GM12878 (cell line): Measurements from ENCODE around the gene ADAM33. TPM values are rescaled to one million over a fixed set of nuclear protein-coding genes. Genes with fewer than 3 reads are reported as not detected.

Experiments used
- ATAC-seq: fragments of 200-7000 bp; cut with Tn5 transposase; 3 replicates; pipeline ENCODE4 v1.9.1; 2020; ENCODE audit warnings: mild to moderate bottlenecking, moderate library complexity
- BruUV-seq: library from RNA; stranded (reverse); fragments of 400-500 nt; replicated peaks from 2 replicates; lab custom pipeline; 2021; lab: Mats Ljungman, UMichigan
- CTCF ChIA-PET: fragments of 300-600 bp; sonication (Branson Sonifier 250); formaldehyde crosslinking; extraction: SDS; loops from one replicate; lab custom pipeline; 2021; ENCODE audit warnings: inconsistent platforms; lab: Yijun Ruan, JAX
- POLR2A ChIA-PET: fragments of 350-600 bp; formaldehyde crosslinking; extraction: SDS; loops from one replicate; lab custom pipeline; 2021; ENCODE audit warnings: inconsistent platforms; lab: Charles Lee
- RAD21 ChIA-PET: fragments of 300-600 bp; sonication (Branson Sonifier 250); formaldehyde crosslinking; loops from one replicate; lab custom pipeline; 2023; ENCODE audit warnings: antibody characterized with exemption; ENCODE audit not compliant: unreplicated experiment; lab: Charles Lee
- SMC1A ChIA-PET: fragments of 300-600 bp; sonication (Branson Sonifier 250); formaldehyde crosslinking; loops from one replicate; lab custom pipeline; 2023; ENCODE audit not compliant: unreplicated experiment, uncharacterized antibody; lab: Charles Lee
- DNase-seq: peaks from one replicate; pipeline ENCODE4 v3.0.0-alpha.2; 2011; ENCODE audit warnings: low read depth, low spot score
- FAIRE-seq: peaks from 3 replicates; lab custom pipeline; 2011; peaks lifted over from hg19 to GRCh38; lab: Jason Lieb, UNC
- H2AFZ ChIP-seq: 2 replicates; pipeline ENCODE4 v1.6.0; 2011; ENCODE audit warnings: low read depth, low read length, control low read depth; ENCODE audit not compliant: control insufficient read depth
- H3K27ac ChIP-seq: 2 replicates; pipeline ENCODE4 v1.5.1; 2011; ENCODE audit warnings: control low read depth; ENCODE audit not compliant: control insufficient read depth, insufficient read depth
- H3K27me3 ChIP-seq, 2 experiments: replicated peaks in 1 of 2; 2 replicates each; pipeline versions ENCODE4 v1.6.0 to v1.6.1; 2011; ENCODE audit warnings: low read length in 1 of 2; ENCODE audit not compliant: control insufficient read depth in 2 of 2, insufficient read depth in 2 of 2
- H3K36me3 ChIP-seq, 2 experiments: 2 replicates each; pipeline ENCODE4 v1.5.1; 2011; ENCODE audit warnings: low read length in 1 of 2; ENCODE audit not compliant: control insufficient read depth in 2 of 2, insufficient read depth in 2 of 2
- H3K4me1 ChIP-seq: 2 replicates; pipeline ENCODE4 v1.6.1; 2011; ENCODE audit warnings: mild to moderate bottlenecking, low read length, moderate library complexity, mixed read lengths; ENCODE audit not compliant: control insufficient read depth, insufficient read depth
- H3K4me2 ChIP-seq: 2 replicates; pipeline ENCODE4 v1.6.0; 2011; ENCODE audit warnings: control low read depth; ENCODE audit not compliant: control insufficient read depth, insufficient read depth
- H3K4me3 ChIP-seq: fragments of 200-600 bp; sonication (generic); 2 replicates; pipeline ENCODE4 v1.5.1; 2016
- H3K79me2 ChIP-seq: 2 replicates; pipeline ENCODE4 v1.6.0; 2011; ENCODE audit warnings: low read length; ENCODE audit not compliant: control insufficient read depth, insufficient read depth
- H3K9ac ChIP-seq: 2 replicates; pipeline ENCODE4 v1.8.0; 2011; ENCODE audit warnings: low read length, control low read depth, mixed read lengths; ENCODE audit not compliant: control insufficient read depth, insufficient read depth
- H3K9me3 ChIP-seq: replicated peaks from 3 replicates; pipeline ENCODE4 v1.5.1; 2011; ENCODE audit warnings: mild to moderate bottlenecking, low read length; ENCODE audit not compliant: control insufficient read depth, insufficient read depth
- H4K20me1 ChIP-seq: 2 replicates; pipeline ENCODE4 v1.6.0; 2011; ENCODE audit not compliant: control insufficient read depth, insufficient read depth
- ATF2 ChIP-seq: IDR thresholded peaks from 2 replicates; pipeline ENCODE4 v1.6.1; 2012; ENCODE audit warnings: low read length, inconsistent platforms
- EP300 ChIP-seq, 2 experiments: fragments of 150-350 bp in 1 of 2; IDR thresholded peaks; 2 replicates each; pipeline ENCODE4 v1.6.1; 2011 to 2012; ENCODE audit warnings: low read depth in 2 of 2, low read length in 2 of 2, borderline replicate concordance in 1 of 2, improper control_type of control experiment in 1 of 2, inconsistent platforms in 1 of 2; ENCODE audit not compliant: control insufficient read depth in 1 of 2
- JUND ChIP-seq: IDR thresholded peaks from 2 replicates; pipeline ENCODE4 v1.6.1; 2012; ENCODE audit warnings: low read depth, mild to moderate bottlenecking, low read length, improper control_type of control experiment, moderate library complexity
- SPI1 ChIP-seq: IDR thresholded peaks from 2 replicates; pipeline ENCODE4 v1.6.1; 2011; ENCODE audit warnings: low read depth, mild to moderate bottlenecking, low read length, moderate library complexity, borderline replicate concordance; ENCODE audit not compliant: insufficient read depth
- TCF3 ChIP-seq: IDR thresholded peaks from 2 replicates; pipeline ENCODE4 v1.6.1; 2012; ENCODE audit warnings: low read depth, mild to moderate bottlenecking, low read length, borderline replicate concordance; ENCODE audit not compliant: insufficient read depth
- ZBTB33 ChIP-seq: fragments of 450-650 bp; IDR thresholded peaks from 2 replicates; pipeline ENCODE4 v1.6.1; 2017; ENCODE audit warnings: mild to moderate bottlenecking
- WGBS: methylation state at CpG from one replicate; pipeline ENCODE4 v1.1.6; 2016; ENCODE audit warnings: low lambda C conversion rate; ENCODE audit not compliant: insufficient replicate concordance, insufficient coverage; ENCODE audit errors: missing lambda C conversion rate; 5-methylcytosine and 5-hydroxymethylcytosine counted together
- in situ Hi-C: fragments of 300-500 bp; cut with MboI; formaldehyde crosslinking; loops from 9 replicates; pipeline ENCODE4 v1.14.3; 2018; ENCODE audit warnings: mixed read lengths
- intact Hi-C: fragments of 100-400 bp; cut with micrococcal nuclease; formaldehyde crosslinking; loops from one replicate; pipeline ENCODE4 v1.14.2; 2022; ENCODE audit not compliant: unreplicated experiment
- polyA plus RNA-seq, 11 experiments: library from polyadenylated mRNA; depleted of rRNA in 4 of 11; unstranded in 6 of 11; stranded (reverse) in 5 of 11; fragments of >200 nt; fragmentation: Nextera tagmentation in 4 of 11; fragmentation: Illumina TruSeq in 1 of 11; extraction: Ambion mirVana in 4 of 11; extraction: Trizol in 1 of 11; gene quantifications; 1 replicate in 1 of 11; 2 replicates in 10 of 11; pipeline versions ENCODE4 v1.2.1 to v1.2.3, GENCODE V29; 2011 to 2016; ENCODE audit warnings: inconsistent platforms in 2 of 11, missing spikeins in 2 of 11, low read depth in 1 of 11
- total RNA-seq, 4 experiments: library from RNA; depleted of rRNA in 3 of 4; stranded (reverse); fragments of >200 nt in 3 of 4; fragmentation: Illumina TruSeq in 1 of 4; extraction: Trizol in 1 of 4; gene quantifications; 2 replicates each; pipeline versions ENCODE4 v1.2.1 to v1.2.3, GENCODE V29; 2013 to 2021

ADAM33 gene
- total and polyA plus RNA-seq, 10 of the 15 experiments (the other 5 are each of a cell fraction or from before 2014, with no cell fraction given) = not detected

- FAIRE-seq (no peak), DNase-seq (no peak), ATAC-seq (no peak)
- SMC1A ChIA-PET = no interaction called here
- Histone ChIP-seq H3K4me1 (no peaks in the 10 kb centered on the region), H3K4me3 (no peak overlapping the region), H3K27ac (no peak overlapping the region), H3K9ac (no peak overlapping the region), H4K20me1 (no peaks in the 10 kb centered on the region), H3K79me2 (no peaks in the 10 kb centered on the region), H3K4me2 (no peak overlapping the region), H3K27me3 (no peaks in the 10 kb centered on the region; a peak in 2 of 4 replicates), H2AFZ (no peak overlapping the region), H3K36me3 (no peaks in the 10 kb centered on the region), H3K9me3 (peaks cover 1% of the 10 kb centered on the region; the same call in 1 of the 3 replicates)
- BruUV-seq = no TSS peak
- RAD21 ChIA-PET = no interaction called here
- CTCF ChIA-PET = no interaction called here
- intact Hi-C loops = no loop called here
- no peak for TF ChIP-seq JUND
- TF ChIP-seq EP300 (IDR thresholded peaks at IDR 0.05; ENCODE audit: borderline replicate concordance in 1 of 2, control insufficient read depth in 1 of 2, low read depth in 2 of 2, low read length in 2 of 2) = no peak
- no peak for TF ChIP-seq TCF3
- no peak for TF ChIP-seq ATF2
- no peak for TF ChIP-seq ZBTB33
- TF ChIP-seq SPI1 = no peak
- in situ Hi-C loops = no loop called here
- POLR2A ChIA-PET = no interaction called here
- 49% methylated on average over 13 of the region's 13 CpGs for WGBS
Measured at GRCh38 chr20:3693376-3693775, 11.6 kb upstream of the ADAM33 start.
